ENCODE data around the gene OPHN1.

GRCh38 chrX:68461576-68461975 lies 28.3 kb upstream of the OPHN1 start:
- TF ChIP-seq CTCF (IDR thresholded peaks at IDR 0.05; ENCODE audit: low read depth, low read length, poor library complexity, severe bottlenecking) (no peak), EZH2phosphoT487 (IDR thresholded peaks at IDR 0.05; ENCODE audit: borderline replicate concordance, low read length) (no peak)

All from DOHH2 (cell line).